HG03025 (cell line): Measurements from ENCODE around the gene ADA.
"Not testable (repeated sequence)": the region's sequence is repeated elsewhere in the genome, so short reads cannot be mapped to it uniquely, and the experiment has no call there.

Source experiments
- ATAC-seq: cut with Tn5 transposase; IDR thresholded peaks from one replicate; pipeline ENCODE4 v1.9.1; 2021; ENCODE audit warnings: mild to moderate bottlenecking, moderate library complexity; ENCODE audit not compliant: unreplicated experiment, low FRiP score

Gene ADA

GRCh38 chr20:44606725-44607441 lies 44.6 kb downstream of the ADA start:
- ATAC-seq: no peak

- ATAC-seq: no peak
Measured at GRCh38 chr20:44603327-44603726, 48.2 kb downstream of the ADA start.

- ATAC-seq: no peak
Measured at GRCh38 chr20:44601801-44602204, 49.7 kb downstream of the ADA start.

GRCh38 chr20:44601236-44601671 lies 50.2 kb downstream of the ADA start:
- ATAC-seq: no peak

GRCh38 chr20:44600758-44601201 lies 50.7 kb downstream of the ADA start:
- no peak for ATAC-seq

GRCh38 chr20:44600301-44600700 lies 51.2 kb downstream of the ADA start:
- no peak for ATAC-seq

- no peak for ATAC-seq
Measured at GRCh38 chr20:44599715-44600114, 51.8 kb downstream of the ADA start.

- no peak for ATAC-seq
Measured at GRCh38 chr20:44598423-44599305, 52.8 kb downstream of the ADA start.

GRCh38 chr20:44597930-44598329 lies 53.6 kb downstream of the ADA start:
- no peak for ATAC-seq

- ATAC-seq: no peak
Measured at GRCh38 chr20:44597516-44597915, 54.0 kb downstream of the ADA start.

GRCh38 chr20:44596876-44597275 lies 54.6 kb downstream of the ADA start:
- no peak for ATAC-seq

GRCh38 chr20:44596010-44596409 lies 55.5 kb downstream of the ADA start:
- ATAC-seq: no peak

- no peak for ATAC-seq
Measured at GRCh38 chr20:44594730-44595129, 56.8 kb downstream of the ADA start.

GRCh38 chr20:44593751-44594150 lies 57.7 kb downstream of the ADA start:
- no peak for ATAC-seq

GRCh38 chr20:44592366-44592765 lies 59.1 kb downstream of the ADA start:
- ATAC-seq: no peak

- no peak for ATAC-seq
Measured at GRCh38 chr20:44590980-44591778, 60.3 kb downstream of the ADA start.

GRCh38 chr20:44589537-44589936 lies 62.0 kb downstream of the ADA start:
- no peak for ATAC-seq

- not testable (repeated sequence) for ATAC-seq
Measured at GRCh38 chr20:44588321-44588720, 63.2 kb downstream of the ADA start.

GRCh38 chr20:44587035-44587980 lies 64.2 kb downstream of the ADA start:
- ATAC-seq: no peak
